Fibroblast of lung (primary cell): Measurements from ENCODE around the gene CATSPERZ. TPM values are rescaled to one million over a fixed set of nuclear protein-coding genes. Genes with fewer than 3 reads are reported as not detected.

Source experiments
- DNase-seq, 2 donors: peaks; one replicate each; pipeline versions ENCODE4 v3.0.0 to v3.0.0-alpha.2; 2010; ENCODE audit warnings: low read depth in 2 of 2
- H2AFZ ChIP-seq: 2 replicates; pipeline ENCODE4 v1.5.1; 2012; ENCODE audit warnings: low read length, control low read depth, inconsistent platforms
- H3K27ac ChIP-seq: 2 replicates; pipeline ENCODE4 v1.5.1; 2011; ENCODE audit warnings: low read length, control low read depth; ENCODE audit not compliant: insufficient read depth
- H3K27me3 ChIP-seq: 2 replicates; pipeline ENCODE4 v1.5.1; 2011; ENCODE audit warnings: mild to moderate bottlenecking, low read length; ENCODE audit not compliant: control insufficient read depth, insufficient read depth
- H3K36me3 ChIP-seq: 2 replicates; pipeline ENCODE4 v1.5.1; 2011; ENCODE audit warnings: low read length; ENCODE audit not compliant: control insufficient read depth, insufficient read depth
- H3K4me1 ChIP-seq: 2 replicates; pipeline ENCODE4 v1.5.1; 2011; ENCODE audit warnings: low read length; ENCODE audit not compliant: control insufficient read depth, insufficient read depth; ENCODE audit errors: extremely low read depth
- H3K4me2 ChIP-seq: 2 replicates; pipeline ENCODE4 v1.5.1; 2011; ENCODE audit warnings: low read length, control low read depth; ENCODE audit not compliant: insufficient read depth; ENCODE audit errors: extremely low read depth
- H3K4me3 ChIP-seq, 4 experiments: fragments of 200-600 bp in 1 of 4; sonication (generic) in 1 of 4; replicated peaks in 1 of 4; 2 replicates each; pipeline ENCODE4 v1.5.1; 2011 to 2016; ENCODE audit warnings: low read length in 4 of 4, low read depth in 3 of 4, mild to moderate bottlenecking in 3 of 4, control low read depth in 2 of 4, inconsistent platforms in 1 of 4, mixed read lengths in 1 of 4; ENCODE audit not compliant: insufficient read depth in 1 of 4; ENCODE audit errors: control extremely low read depth in 1 of 4
- H3K79me2 ChIP-seq: 2 replicates; pipeline ENCODE4 v1.5.1; 2012; ENCODE audit warnings: mild to moderate bottlenecking, low read length, inconsistent platforms; ENCODE audit not compliant: control insufficient read depth, insufficient read depth
- H3K9ac ChIP-seq: 2 replicates; pipeline ENCODE4 v1.5.1; 2011; ENCODE audit warnings: mild to moderate bottlenecking, low read length, control low read depth; ENCODE audit not compliant: insufficient read depth
- H3K9me3 ChIP-seq: 2 replicates; pipeline ENCODE4 v1.5.1; 2012; ENCODE audit warnings: low read depth, low read length; ENCODE audit not compliant: control insufficient read depth, insufficient read depth
- H4K20me1 ChIP-seq: 2 replicates; pipeline ENCODE4 v1.5.1; 2011; ENCODE audit warnings: low read length; ENCODE audit not compliant: control insufficient read depth, insufficient read depth; ENCODE audit errors: extremely low read depth
- CTCF ChIP-seq, 2 donors: IDR thresholded peaks in 1 of 2; conservative IDR thresholded peaks in 1 of 2; 1 replicate in 1 of 2; 2 replicates in 1 of 2; pipeline ENCODE4 v1.5.1; 2011 to 2012; ENCODE audit warnings: low read length in 2 of 2, control low read depth in 1 of 2, inconsistent platforms in 1 of 2, low read depth in 1 of 2, mild to moderate bottlenecking in 1 of 2
- EZH2 ChIP-seq: IDR thresholded peaks from 2 replicates; pipeline ENCODE4 v1.5.1; 2012; ENCODE audit warnings: low read length, control low read depth, mild to moderate bottlenecking; ENCODE audit errors: missing control alignments
- polyA plus RNA-seq, 2 donors: library from polyadenylated mRNA; depleted of rRNA in 1 of 2; stranded (reverse) in 1 of 2; unstranded in 1 of 2; fragments of >200 nt; gene quantifications; 2 replicates each; pipeline ENCODE4 v1.2.1, GENCODE V29; 2011 to 2012; ENCODE audit warnings: missing spikeins in 1 of 2
- total RNA-seq: library from RNA; depleted of rRNA; stranded (reverse); fragments of >200 nt; gene quantifications from 2 replicates; pipeline ENCODE4 v1.2.1, GENCODE V29; 2014

CATSPERZ gene
- total and polyA plus RNA-seq, 2 donors (not counting 1 experiment from before 2014, with no cell fraction given), result 0.33 TPM; not detected in 1

- Histone ChIP-seq H3K9ac (no peak overlapping the region), H3K27me3 (no peaks in the 10 kb centered on the region), H2AFZ (no peak overlapping the region), H3K4me2 (no peak overlapping the region), H3K4me1 (peaks cover 16% of the 10 kb centered on the region), H4K20me1 (no peaks in the 10 kb centered on the region), H3K36me3 (peaks cover 44% of the 10 kb centered on the region), H3K27ac (no peak overlapping the region), H3K9me3 (no peaks in the 10 kb centered on the region), H3K79me2 (no peaks in the 10 kb centered on the region), H3K4me3 (no peak overlapping the region)
- no peak for TF ChIP-seq CTCF (conservative IDR thresholded peaks at IDR 0.05 in 1 of 2, IDR thresholded peaks at IDR 0.05 in 1 of 2; ENCODE audit: low read depth in 1 of 2, low read length in 2 of 2)
- no peak for TF ChIP-seq EZH2
- DNase-seq, result no peak
Measured at GRCh38 chr11:64263947-64264317, 36.2 kb upstream of the CATSPERZ start.

- Histone ChIP-seq H3K27me3 (no peaks in the 10 kb centered on the region), H3K4me3 (no peak overlapping the region), H3K4me1 (peaks cover 17% of the 10 kb centered on the region), H3K79me2 (no peaks in the 10 kb centered on the region), H3K27ac (no peak overlapping the region), H2AFZ (no peak overlapping the region), H3K36me3 (peaks cover 41% of the 10 kb centered on the region), H3K4me2 (no peak overlapping the region), H3K9ac (no peak overlapping the region), H3K9me3 (no peaks in the 10 kb centered on the region), H4K20me1 (no peaks in the 10 kb centered on the region)
- DNase-seq, result no peak
- TF ChIP-seq CTCF (conservative IDR thresholded peaks at IDR 0.05 in 1 of 2, IDR thresholded peaks at IDR 0.05 in 1 of 2; ENCODE audit: low read depth in 1 of 2, low read length in 2 of 2) (no peak), EZH2 (no peak)
Measured at GRCh38 chr11:64264371-64264852, 35.7 kb upstream of the CATSPERZ start.

- Histone ChIP-seq H4K20me1 (no peaks in the 10 kb centered on the region), H3K4me2 (no peak overlapping the region), H3K27me3 (no peaks in the 10 kb centered on the region), H2AFZ (no peak overlapping the region), H3K4me1 (peaks cover 18% of the 10 kb centered on the region), H3K36me3 (peaks cover 37% of the 10 kb centered on the region), H3K79me2 (no peaks in the 10 kb centered on the region), H3K27ac (no peak overlapping the region), H3K9me3 (no peaks in the 10 kb centered on the region), H3K4me3 (no peak overlapping the region), H3K9ac (no peak overlapping the region)
- DNase-seq, result no peak
- TF ChIP-seq EZH2, result no peak
- TF ChIP-seq CTCF (conservative IDR thresholded peaks at IDR 0.05 in 1 of 2, IDR thresholded peaks at IDR 0.05 in 1 of 2; ENCODE audit: low read depth in 1 of 2, low read length in 2 of 2), result no peak
Measured at GRCh38 chr11:64265176-64266160, 34.7 kb upstream of the CATSPERZ start.
